Stimulated activated naive CD8-positive, alpha-beta T cell treated with anti-CD3 and anti-CD28 coated beads, Interleukin-15, amount 100 ng/mL, for 72 hours (primary cell): Measurements from ENCODE around the gene SLC5A7.

Source experiments
- ATAC-seq: fragments of 150-1000 bp; cut with Tn5 transposase; 2 replicates; pipeline ENCODE4 v1.10.0; 2021; ENCODE audit warnings: mild to moderate bottlenecking, moderate library complexity
- DNase-seq, 2 donors: peaks; one replicate each; pipeline ENCODE4 v3.0.0; 2021 to 2022
- H3K27ac Mint-ChIP-seq, 2 donors: one replicate each; pipeline ENCODE4 v1.8.0; 2022; ENCODE audit warnings: mild to moderate bottlenecking in 2 of 2, mixed read lengths in 2 of 2, moderate library complexity in 2 of 2
- H3K27me3 Mint-ChIP-seq: one replicate; pipeline ENCODE4 v1.8.0; 2022; ENCODE audit warnings: mixed read lengths
- H3K4me1 Mint-ChIP-seq: one replicate; pipeline ENCODE4 v1.8.0; 2022; ENCODE audit warnings: mild to moderate bottlenecking, mixed read lengths
- H3K4me3 Mint-ChIP-seq, 2 donors: one replicate each; pipeline ENCODE4 v1.8.0; 2022; ENCODE audit warnings: mild to moderate bottlenecking in 2 of 2, mixed read lengths in 2 of 2, moderate library complexity in 1 of 2
- H3K9me3 Mint-ChIP-seq, 2 donors: one replicate each; pipeline ENCODE4 v1.8.0; 2022; ENCODE audit warnings: mixed read lengths in 2 of 2

Gene SLC5A7

DNA sequence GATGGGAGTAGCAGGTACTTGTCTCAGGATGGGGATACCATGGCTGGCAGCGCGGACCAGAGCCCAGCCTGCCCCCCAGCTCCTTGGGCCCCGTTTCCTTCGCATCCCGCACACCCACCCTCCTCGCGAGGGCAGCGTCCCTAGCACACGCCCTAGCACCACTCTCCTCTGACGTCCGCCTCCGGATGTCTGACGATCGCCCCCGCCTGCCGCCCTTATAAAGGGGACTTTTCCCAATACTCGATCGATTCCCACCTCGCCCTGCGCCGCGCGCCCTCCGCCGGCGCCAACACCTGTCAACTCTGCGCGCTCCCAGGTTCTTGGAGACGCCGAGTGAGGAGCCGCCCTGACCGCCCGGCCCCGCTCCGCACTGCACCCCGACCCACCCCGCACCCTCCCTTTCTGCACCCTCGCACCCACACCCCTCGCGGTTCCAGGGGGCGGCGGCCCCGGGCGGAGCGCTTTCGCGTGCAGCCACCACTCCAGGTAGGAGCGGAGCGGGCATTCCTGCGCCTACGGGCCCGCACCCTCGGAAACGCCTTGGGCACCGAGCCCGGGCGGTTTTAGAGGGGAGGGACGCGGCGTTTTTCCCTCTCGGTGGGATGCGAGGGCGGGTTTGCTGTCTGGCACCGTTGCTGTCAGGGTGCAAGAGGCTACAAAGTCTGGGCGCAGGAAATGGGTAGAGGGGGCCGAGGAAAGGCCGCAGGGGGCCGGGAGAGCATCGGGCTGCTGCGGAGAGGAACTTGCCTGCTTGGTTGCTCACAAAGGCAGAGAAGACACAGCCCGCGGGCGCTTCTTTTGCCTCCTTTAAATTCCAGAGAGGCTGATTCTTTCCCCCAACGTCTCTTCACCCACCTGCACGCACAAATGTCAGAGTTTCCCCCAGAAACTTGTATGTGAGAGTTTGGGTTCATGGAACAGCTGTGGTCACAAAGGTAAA, at the start of gene SLC5A7:
Gene SLC5A7, plus strand, starts transcription at position 247 of the 940 bp plus-strand sequence. CDS start 1,632 bp downstream, outside the sequence.
- peaks cover 25% of the 10 kb centered on the region for H3K27me3 Mint-ChIP-seq
- no peaks in the 10 kb centered on the region for H3K9me3 Mint-ChIP-seq
- H3K4me1 Mint-ChIP-seq, result no peaks in the 10 kb centered on the region
- no peak for DNase-seq
- no peak within 1 kb of the TSS for H3K27ac Mint-ChIP-seq
- ATAC-seq, result peak; percentile 31
- H3K4me3 Mint-ChIP-seq, result no peak within 1 kb of the TSS

GRCh38 chr2:107961395-107961794, 24.9 kb upstream of the SLC5A7 start:
- DNase-seq, result no peak
- H3K27ac Mint-ChIP-seq, result no peak overlapping the region
- H3K9me3 Mint-ChIP-seq, result peaks cover 0 to 5% of the 10 kb centered on the region in 2 donors
- no peak for ATAC-seq
- H3K4me1 Mint-ChIP-seq, result no peaks in the 10 kb centered on the region
- no peaks in the 10 kb centered on the region for H3K27me3 Mint-ChIP-seq
- no peak overlapping the region for H3K4me3 Mint-ChIP-seq

- ATAC-seq, result no peak
- Mint-ChIP-seq H3K4me1 (no peaks in the 10 kb centered on the region), H3K27ac (no peak overlapping the region), H3K9me3 (peaks cover 0 to 5% of the 10 kb centered on the region in 2 donors), H3K27me3 (no peaks in the 10 kb centered on the region), H3K4me3 (no peak overlapping the region)
- no peak for DNase-seq
Measured at GRCh38 chr2:107964185-107964584, 22.1 kb upstream of the SLC5A7 start.

DNA sequence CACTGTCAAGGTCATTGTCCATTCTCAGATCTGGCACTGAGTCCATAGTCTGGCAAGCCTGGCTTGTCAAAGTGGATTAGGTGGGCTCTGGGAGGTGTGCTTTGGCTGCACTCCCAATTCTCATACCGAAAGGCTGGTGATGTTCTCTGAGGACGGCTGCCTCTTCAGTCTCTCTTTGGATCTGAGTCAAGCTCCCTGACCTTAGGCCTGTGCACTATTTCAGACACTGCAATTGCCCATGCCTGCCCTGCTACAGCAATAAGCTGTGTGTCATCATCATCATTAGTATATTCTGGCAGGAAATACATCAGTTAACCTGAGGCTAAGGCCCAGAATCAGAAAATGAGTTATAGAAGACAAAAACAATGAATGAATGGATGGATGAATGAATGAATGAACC, 1.6 kb upstream of the SLC5A7 start:
- no peaks in the 10 kb centered on the region for H3K4me1 Mint-ChIP-seq
- no peak overlapping the region for H3K4me3 Mint-ChIP-seq
- no peak overlapping the region for H3K27ac Mint-ChIP-seq
- no peak for DNase-seq
- H3K27me3 Mint-ChIP-seq, result peaks cover 25% of the 10 kb centered on the region
- no peak for ATAC-seq
- H3K9me3 Mint-ChIP-seq, result no peaks in the 10 kb centered on the region

- H3K27ac Mint-ChIP-seq, result no peak overlapping the region
- peaks cover 25% of the 10 kb centered on the region for H3K27me3 Mint-ChIP-seq
- H3K9me3 Mint-ChIP-seq, result no peaks in the 10 kb centered on the region
- no peak for DNase-seq
- H3K4me3 Mint-ChIP-seq, result no peak overlapping the region
- no peaks in the 10 kb centered on the region for H3K4me1 Mint-ChIP-seq
- ATAC-seq, result no peak
Measured at GRCh38 chr2:107988108-107988507, 1.8 kb downstream of the SLC5A7 start.

GRCh38 chr2:107989445-107989844, 3.1 kb downstream of the SLC5A7 start:
- ATAC-seq (no peak), DNase-seq (no peak)
- H3K27ac Mint-ChIP-seq, result no peak overlapping the region
- H3K4me1 Mint-ChIP-seq, result no peaks in the 10 kb centered on the region
- H3K4me3 Mint-ChIP-seq, result no peak overlapping the region
- peaks cover 25% of the 10 kb centered on the region for H3K27me3 Mint-ChIP-seq
- H3K9me3 Mint-ChIP-seq, result no peaks in the 10 kb centered on the region

DNA sequence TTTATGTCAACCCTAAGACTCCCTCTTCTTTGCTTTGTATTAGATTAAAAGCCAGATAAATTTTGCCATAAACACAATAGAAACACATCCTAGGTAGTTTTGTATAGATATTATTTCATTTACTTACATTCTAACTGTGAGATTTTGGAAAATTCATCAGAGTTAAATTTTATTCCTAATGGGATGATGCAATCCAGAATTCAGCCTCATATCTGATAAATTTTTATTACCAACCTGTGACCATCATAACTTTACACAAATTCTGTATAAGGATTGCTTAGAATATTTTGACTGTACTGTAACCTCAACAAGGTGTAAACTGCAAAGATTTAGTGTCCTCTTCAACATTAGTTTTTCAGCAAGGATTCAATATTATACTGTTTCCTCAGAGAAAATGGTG, 4.4 kb downstream of the SLC5A7 start:
- Mint-ChIP-seq H3K4me1 (no peaks in the 10 kb centered on the region), H3K4me3 (no peak overlapping the region), H3K9me3 (no peaks in the 10 kb centered on the region), H3K27ac (no peak overlapping the region), H3K27me3 (peaks cover 24% of the 10 kb centered on the region)
- ATAC-seq, result no peak
- no peak for DNase-seq

DNA sequence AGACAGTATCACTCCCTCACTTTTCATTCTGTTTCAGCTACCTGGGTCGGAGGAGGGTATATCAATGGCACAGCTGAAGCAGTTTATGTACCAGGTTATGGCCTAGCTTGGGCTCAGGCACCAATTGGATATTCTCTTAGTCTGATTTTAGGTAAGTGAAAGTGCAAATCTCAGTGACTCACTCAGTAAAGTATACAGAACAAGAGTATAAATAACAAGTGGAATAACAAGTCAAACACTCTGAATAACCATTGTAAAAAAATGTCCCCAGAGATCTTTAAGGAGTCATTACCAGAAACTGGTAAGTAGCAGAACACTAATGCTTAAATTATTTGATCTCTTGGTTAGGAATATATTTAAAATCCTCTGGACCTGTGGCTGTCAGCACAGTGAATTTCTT, 5.7 kb downstream of the SLC5A7 start:
- no peak overlapping the region for H3K4me3 Mint-ChIP-seq
- ATAC-seq (no peak), DNase-seq (no peak)
- no peaks in the 10 kb centered on the region for H3K4me1 Mint-ChIP-seq
- H3K27me3 Mint-ChIP-seq, result peaks cover 10% of the 10 kb centered on the region
- no peaks in the 10 kb centered on the region for H3K9me3 Mint-ChIP-seq
- H3K27ac Mint-ChIP-seq, result no peak overlapping the region

- Mint-ChIP-seq H3K4me3 (no peak overlapping the region), H3K9me3 (no peaks in the 10 kb centered on the region), H3K27ac (no peak overlapping the region), H3K4me1 (no peaks in the 10 kb centered on the region), H3K27me3 (no peaks in the 10 kb centered on the region)
- DNase-seq (no peak), ATAC-seq (no peak)
Measured at GRCh38 chr2:107999158-107999557, 12.8 kb downstream of the SLC5A7 start.

DNA sequence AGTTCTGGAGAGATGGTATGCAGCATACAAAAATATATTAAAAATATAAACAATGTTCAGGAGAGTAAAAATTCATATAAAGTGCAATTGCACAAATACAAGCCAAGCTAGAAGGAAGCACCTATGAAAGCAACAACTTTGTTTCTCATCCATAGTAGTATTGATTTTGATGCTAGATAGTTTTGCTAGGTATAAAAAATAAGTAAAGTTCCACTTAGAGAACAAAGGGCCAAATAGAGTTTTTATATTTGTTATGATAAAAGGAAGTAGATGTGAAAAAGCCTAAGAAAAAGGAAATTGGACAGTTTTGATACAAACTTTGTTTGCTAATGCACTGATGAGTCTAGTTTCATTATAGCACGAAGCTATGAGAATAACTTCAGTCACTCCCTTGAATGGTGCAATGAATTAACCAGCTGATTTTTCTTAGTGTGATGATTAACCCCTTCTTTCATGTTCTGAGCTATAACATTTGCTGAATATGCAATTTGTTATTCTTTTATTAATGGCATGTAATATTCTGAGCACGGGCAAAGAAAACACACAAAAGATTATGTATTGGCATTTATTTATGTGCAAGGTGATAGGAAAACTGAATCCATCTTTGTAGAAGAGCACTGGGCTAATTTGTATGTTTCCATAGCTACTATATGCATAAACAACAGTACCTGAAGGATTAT, 24.7 kb downstream of the SLC5A7 start:
- H3K4me1 Mint-ChIP-seq, result no peaks in the 10 kb centered on the region
- no peak overlapping the region for H3K4me3 Mint-ChIP-seq
- no peaks in the 10 kb centered on the region for H3K27me3 Mint-ChIP-seq
- ATAC-seq (no peak), DNase-seq (no peak)
- no peak overlapping the region for H3K27ac Mint-ChIP-seq
- H3K9me3 Mint-ChIP-seq, result peaks cover 0 to 5% of the 10 kb centered on the region in 2 donors

GRCh38 chr2:108013305-108013704, 27.0 kb downstream of the SLC5A7 start:
- Mint-ChIP-seq H3K9me3 (peaks cover 0 to 5% of the 10 kb centered on the region in 2 donors), H3K4me3 (no peak overlapping the region), H3K27ac (no peak overlapping the region), H3K27me3 (no peaks in the 10 kb centered on the region), H3K4me1 (no peaks in the 10 kb centered on the region)
- no peak for DNase-seq
- no peak for ATAC-seq

DNA sequence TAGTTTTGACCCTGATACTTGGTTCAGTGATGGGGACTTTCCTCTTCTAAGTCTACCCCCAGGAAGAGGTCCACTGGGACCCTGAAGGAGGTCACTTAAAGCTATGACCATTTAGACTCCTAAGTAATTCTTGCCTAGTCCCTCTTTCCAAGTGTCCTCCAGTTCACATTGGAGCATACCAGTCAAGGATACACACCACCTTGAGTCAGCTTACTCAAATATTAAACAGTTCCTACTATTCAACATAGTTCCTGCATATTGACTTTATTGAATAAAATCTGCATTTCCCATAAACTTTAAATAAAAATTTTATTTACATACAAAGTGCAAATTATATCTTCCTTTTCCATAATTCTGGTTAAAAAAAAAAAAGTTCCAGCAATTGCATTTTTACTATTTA, 36.3 kb downstream of the SLC5A7 start:
- no peak overlapping the region for H3K27ac Mint-ChIP-seq
- H3K27me3 Mint-ChIP-seq, result no peaks in the 10 kb centered on the region
- no peak for ATAC-seq

GRCh38 chr2:108023776-108024175, 37.5 kb downstream of the SLC5A7 start:
- Mint-ChIP-seq H3K4me1 (no peaks in the 10 kb centered on the region), H3K4me3 (no peak overlapping the region), H3K27me3 (no peaks in the 10 kb centered on the region), H3K9me3 (no peaks in the 10 kb centered on the region), H3K27ac (no peak overlapping the region)
- ATAC-seq (no peak), DNase-seq (no peak)

More for the DNA sequence above, 36.3 kb downstream of the SLC5A7 start:
- H3K4me1 Mint-ChIP-seq, result no peaks in the 10 kb centered on the region
- DNase-seq, result no peak
- no peaks in the 10 kb centered on the region for H3K9me3 Mint-ChIP-seq
- H3K4me3 Mint-ChIP-seq, result no peak overlapping the region

- Mint-ChIP-seq H3K27me3 (no peaks in the 10 kb centered on the region), H3K4me1 (no peaks in the 10 kb centered on the region), H3K9me3 (no peaks in the 10 kb centered on the region), H3K27ac (no peak overlapping the region), H3K4me3 (no peak overlapping the region)
- DNase-seq (no peak), ATAC-seq (no peak)
Measured at GRCh38 chr2:108026092-108026794, 39.9 kb downstream of the SLC5A7 start.

- Mint-ChIP-seq H3K27ac (no peak overlapping the region), H3K9me3 (no peaks in the 10 kb centered on the region), H3K27me3 (no peaks in the 10 kb centered on the region), H3K4me1 (no peaks in the 10 kb centered on the region), H3K4me3 (no peak overlapping the region)
- no peak for DNase-seq
- ATAC-seq, result no peak
Measured at GRCh38 chr2:108029496-108029895, 43.2 kb downstream of the SLC5A7 start.

DNA sequence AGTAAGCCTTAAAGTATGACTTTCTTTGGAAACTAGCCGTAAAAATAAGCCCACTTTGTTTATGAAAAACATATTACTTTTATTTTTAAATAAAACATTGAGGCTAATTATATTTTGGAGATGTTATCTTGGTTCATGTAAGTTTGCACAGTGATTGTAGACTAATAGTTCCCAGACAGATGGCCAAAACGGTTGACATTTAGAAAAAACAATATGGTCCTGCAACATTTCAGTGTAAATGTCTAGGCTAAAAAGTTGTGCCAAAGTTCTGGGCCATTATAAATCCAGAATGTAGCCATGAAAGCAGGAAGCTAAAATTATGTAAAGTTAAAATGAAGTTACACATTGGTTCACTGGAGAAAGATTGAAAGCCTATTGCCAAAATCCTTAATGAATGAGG, 43.6 kb downstream of the SLC5A7 start:
- DNase-seq (no peak), ATAC-seq (no peak)
- Mint-ChIP-seq H3K27me3 (no peaks in the 10 kb centered on the region), H3K27ac (no peak overlapping the region), H3K4me1 (no peaks in the 10 kb centered on the region), H3K9me3 (no peaks in the 10 kb centered on the region), H3K4me3 (no peak overlapping the region)
